ENCODE measurements around the gene HOXD3. TPM values are rescaled to one million over a fixed set of nuclear protein-coding genes. Genes with fewer than 3 reads are reported as not detected.

HOXD3 gene
- total and polyA plus RNA-seq, 2 of the 8 experiments (the other 6 are each of a cell fraction or from before 2014, with no cell fraction given) = not detected

DNA sequence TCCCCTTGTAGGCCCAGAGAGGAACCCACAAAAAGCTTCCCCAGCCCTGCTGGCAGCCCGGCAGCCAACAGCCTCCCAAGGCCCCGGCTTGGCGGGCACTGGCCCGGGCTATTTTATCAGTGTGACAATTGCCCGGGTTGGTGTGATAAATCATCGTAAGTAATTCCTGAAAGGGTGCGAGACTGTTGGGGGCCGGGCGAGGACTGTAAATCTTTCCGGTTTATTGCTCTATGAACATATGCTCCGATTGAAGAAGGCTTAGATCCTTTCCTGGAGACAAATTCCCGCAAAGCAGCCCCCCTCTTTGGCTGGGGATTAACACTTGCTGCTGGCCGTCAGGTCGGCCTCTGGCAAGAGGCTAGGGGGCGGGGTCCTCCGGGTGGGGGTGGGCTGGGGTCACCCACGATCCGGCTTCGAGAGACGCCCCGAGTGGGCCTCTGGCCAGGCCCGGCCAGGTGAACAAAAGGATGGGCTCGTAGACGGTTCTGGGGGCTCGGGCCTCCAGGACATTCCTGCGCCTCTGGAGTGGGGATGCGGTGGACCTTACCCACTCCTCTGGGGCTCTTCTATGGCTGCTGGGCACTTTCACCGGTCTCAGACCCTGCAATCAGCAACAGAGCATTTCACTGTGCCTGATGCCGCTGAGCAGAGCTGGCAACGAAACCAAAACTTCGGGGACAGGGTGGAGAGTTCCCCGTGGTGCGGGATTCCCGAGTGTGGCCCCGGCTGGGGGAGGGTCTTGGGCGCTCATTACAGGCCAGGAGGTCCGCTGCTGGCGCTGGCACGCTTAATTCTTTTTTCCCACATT lies 2.0 kb downstream of the HOXD3 start:
- Histone ChIP-seq H3K4me2 (ENCODE audit: insufficient read depth in 1 of 2, low read depth in 2 of 2, low read length in 2 of 2) (peak overlapping the region in 1 of 2 experiments; percentile 39; a peak in 1 of 4 replicates), H3K27ac (ENCODE audit: low read depth, low read length) (no peak overlapping the region)
- DNase-seq (ENCODE audit: low read depth in 1 of 2, low spot score in 2 of 2) = no peak

More for the DNA sequence above, 2.0 kb downstream of the HOXD3 start:
- Histone ChIP-seq H3K23ac (ENCODE audit: insufficient read length) (no peak overlapping the region), H3K79me1 (ENCODE audit: low read depth, low read length) (no peaks in the 10 kb centered on the region), H3K9ac (replicated peaks in 1 of 4; ENCODE audit: extremely low read depth in 1 of 4, low read depth in 3 of 4, low read length in 3 of 4) (no peak overlapping the region), H3K18ac (ENCODE audit: extremely low read depth, low read length) (no peak overlapping the region; the same call in 1 of the 2 replicates), H2BK20ac (ENCODE audit: low read length) (no peak overlapping the region), H2BK15ac (ENCODE audit: low read length) (no peak overlapping the region), H3K4ac (replicated peaks; ENCODE audit: insufficient read length, low read depth, low read length) (no peak overlapping the region), H3K36me3 (ENCODE audit: control insufficient read depth in 2 of 4, insufficient read depth in 4 of 4, low read length in 3 of 4) (peaks cover 0 to 10% (median 0%) of the 10 kb centered on the region in 4 experiments; a peak in 1 of 8 replicates), H3K79me2 (ENCODE audit: control insufficient read depth in 1 of 2, insufficient read depth in 2 of 2, low read length in 2 of 2) (no peaks in the 10 kb centered on the region), H4K20me1 (replicated peaks in 1 of 2; ENCODE audit: control insufficient read depth in 1 of 2, insufficient read depth in 2 of 2, low read length in 2 of 2) (peaks cover 32 to 42% of the 10 kb centered on the region in 2 experiments), H3K4me3 (ENCODE audit: extremely low read depth in 1 of 4, insufficient read depth in 2 of 4, low read depth in 3 of 4, low read length in 4 of 4) (no peak overlapping the region), H3K14ac (ENCODE audit: insufficient read length) (no peak overlapping the region), H4K5ac (ENCODE audit: insufficient read length, low read depth, low read length) (no peak overlapping the region), H3K9me3 (ENCODE audit: insufficient read depth in 2 of 2, low read depth in 1 of 2, low read length in 1 of 2) (no peaks in the 10 kb centered on the region), H2BK5ac (ENCODE audit: low read depth, low read length) (no peak overlapping the region), H3K56ac (replicated peaks; ENCODE audit: insufficient read length, low read depth, low read length) (no peak overlapping the region), H2BK120ac (replicated peaks; ENCODE audit: low read depth, low read length) (no peak overlapping the region), H2AK5ac (ENCODE audit: low read depth, low read length) (peak overlapping the region; percentile 65; the same call in 1 of the 2 replicates), H3K27me3 (replicated peaks in 1 of 4; ENCODE audit: control insufficient read depth in 3 of 4, extremely low read depth in 1 of 4, insufficient read depth in 3 of 4, low read length in 3 of 4) (peaks cover 98 to 100% (median 100%) of the 10 kb centered on the region in 4 experiments), H2BK12ac (ENCODE audit: low read depth, low read length) (no peak overlapping the region), H4K91ac (replicated peaks; ENCODE audit: insufficient read length, low read length) (no peak overlapping the region), H4K8ac (ENCODE audit: extremely low read depth, insufficient read depth, low read length) (no peak overlapping the region), H3K23me2 (ENCODE audit: low read depth, low read length) (no peaks in the 10 kb centered on the region), H2AFZ (ENCODE audit: low read length) (no peak overlapping the region), H3K4me1 (replicated peaks in 1 of 4; ENCODE audit: control insufficient read depth in 3 of 4, insufficient read depth in 4 of 4, low read length in 3 of 4) (peaks cover 0 to 8% (median 5%) of the 10 kb centered on the region in 4 experiments; a peak in 5 of 7 replicates)
- TF ChIP-seq NANOG (IDR thresholded peaks at IDR 0.05; ENCODE audit: insufficient read depth, low read depth, low read length, poor library complexity, severe bottlenecking) = no peak
- peak; percentile 55 for TF ChIP-seq CTBP2 (IDR thresholded peaks at IDR 0.05; ENCODE audit: borderline replicate concordance, insufficient read depth, insufficient read length, low read length)
- peak; percentile 90 for TF ChIP-seq RNF2 (IDR thresholded peaks at IDR 0.05; ENCODE audit: borderline replicate concordance, low read depth, low read length, missing control alignments, poor library complexity, severe bottlenecking)
- WGBS, 2 experiments (ENCODE audit: extremely low coverage in 1 of 2, insufficient coverage in 1 of 2, insufficient read length in 1 of 2, insufficient replicate concordance in 2 of 2, low coverage in 1 of 2, low lambda C conversion rate in 2 of 2, missing lambda C conversion rate in 1 of 2) = 13% methylated on average over 29 of the region's 39 CpGs; no CpG with 5 or more reads in 1 of the 2 experiments
- no peak for FAIRE-seq
- ChIA-PET POLR2A (ENCODE audit: partially characterized antibody) (interaction anchor here (0.9 to 1.2 kb wide), 3 partner anchors 14 to 30 kb away, joined by 3 read pairs; partner anchors contain the start of gene HOXD1), CTCF (ENCODE audit: partially characterized antibody) (interaction anchor here (0.6 to 3.6 kb wide), 10 partner anchors 12 to 1038 kb away, joined by 3 to 26 read pairs (median 4); no protein-coding TSS in a partner anchor)
